NK-92 (cell line): ENCODE data around the gene ACCS.

Experiments
- DNase-seq: peaks from one replicate; lab custom pipeline; 2025; ENCODE audit not compliant: unreplicated experiment; lab: John Stamatoyannopoulos, UW

Gene ACCS

DNA sequence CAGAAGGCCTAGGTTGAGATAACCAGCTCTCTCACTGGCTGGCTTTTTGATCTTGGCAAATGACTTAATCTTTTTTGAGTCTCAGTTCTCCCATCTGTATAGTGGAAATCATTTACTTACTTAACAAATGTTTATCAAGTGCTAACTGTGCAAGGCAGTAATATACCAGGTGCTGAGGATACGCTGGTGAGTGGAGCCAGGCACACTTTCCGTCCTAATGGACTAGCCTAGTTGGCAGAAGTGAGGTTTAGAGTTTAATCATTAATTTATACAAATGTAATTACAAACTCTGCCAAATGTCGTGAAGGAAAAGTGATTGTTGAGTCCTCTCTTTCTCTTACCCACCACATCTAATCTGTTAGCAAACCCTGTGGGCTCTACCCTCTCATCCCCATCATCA, 62.7 kb downstream of the ACCS start:
- no peak for DNase-seq

DNA sequence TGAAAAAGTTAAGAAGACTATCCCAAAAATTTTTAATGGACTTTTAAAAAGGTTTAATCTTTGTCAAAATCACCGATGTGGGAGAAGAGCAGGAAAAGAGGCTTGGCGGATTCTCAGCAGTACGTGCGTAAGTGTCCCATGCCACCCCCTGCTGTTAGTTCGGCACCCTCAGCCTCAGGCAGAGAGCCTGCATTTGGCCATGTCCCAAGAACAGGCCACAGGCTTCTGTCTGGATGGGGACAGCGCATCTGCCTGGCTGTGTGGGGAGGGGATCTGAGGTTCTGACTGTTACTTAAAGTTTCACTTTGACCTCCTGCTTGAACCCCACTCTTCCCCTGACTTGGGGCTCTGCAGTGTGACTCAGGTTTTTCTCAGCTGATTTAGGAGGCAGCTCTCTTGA, 64.7 kb downstream of the ACCS start:
- no peak for DNase-seq

DNA sequence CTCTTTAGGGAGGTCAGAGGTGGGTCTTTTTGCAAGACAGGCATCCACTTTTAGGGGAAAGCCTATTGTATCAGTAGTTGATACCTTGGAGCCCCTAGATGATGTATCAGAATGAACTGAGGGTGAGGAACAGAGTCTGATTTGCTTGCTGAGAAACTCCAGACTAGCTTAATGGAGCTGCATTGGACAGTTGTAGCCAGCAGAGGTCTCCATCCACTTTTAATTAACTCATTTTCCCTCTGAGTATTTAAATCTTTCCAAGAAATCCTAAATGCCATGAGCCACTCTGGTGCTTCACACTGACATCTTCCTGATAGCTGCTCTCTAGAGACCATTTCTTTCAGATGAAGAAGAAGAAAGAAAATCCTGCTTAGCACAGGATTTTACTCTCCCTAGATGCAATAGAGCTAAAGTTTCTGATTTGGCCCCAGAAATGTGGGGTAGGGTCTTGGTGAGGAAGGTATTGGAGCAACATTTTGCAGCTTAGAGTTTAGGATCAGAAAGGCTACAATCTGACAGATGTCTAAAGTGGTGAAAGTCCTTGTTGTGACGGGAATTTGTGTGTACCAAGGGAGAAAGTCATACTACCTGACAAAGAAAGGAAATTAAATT, 67.4 kb downstream of the ACCS start:
- DNase-seq: no peak
